Body of pancreas (tissue), 4 donors: ENCODE results near the gene IL3RA. TPM values are rescaled to one million over a fixed set of nuclear protein-coding genes. Genes with fewer than 3 reads are reported as not detected.
A peak's percentile ranks its signal among the peaks of the same experiment; 100 is the strongest.
"Not testable (repeated sequence)": the region's sequence is repeated elsewhere in the genome, so short reads cannot be mapped to it uniquely, and the experiment has no call there.

Experiments
- ATAC-seq: fragments of 150-250 bp; one replicate; pipeline ENCODE4 v1.9.1; 2016
- DNase-seq, 4 donors: peaks; one replicate each; pipeline ENCODE4 v3.0.0-alpha.2; 2019
- H3K27ac ChIP-seq, 4 donors: fragments of 200-600 bp; sonication (generic); 1 replicate in 3 of 4; 2 replicates in 1 of 4; pipeline versions ENCODE4 v1.5.1 to v1.6.1; 2016 to 2019; ENCODE audit warnings: mild to moderate bottlenecking in 1 of 4, mixed read lengths in 1 of 4, moderate library complexity in 1 of 4
- H3K27me3 ChIP-seq, 2 donors: fragments of 200-600 bp; sonication (generic); one replicate each; pipeline ENCODE4 v1.6.0; 2016; ENCODE audit warnings: mild to moderate bottlenecking in 1 of 2
- H3K36me3 ChIP-seq, 2 donors: fragments of 200-600 bp; sonication (generic); replicated peaks in 1 of 2; 2 replicates each; pipeline ENCODE4 v1.5.1; 2016; ENCODE audit warnings: low read depth in 2 of 2; ENCODE audit not compliant: insufficient read depth in 1 of 2
- H3K4me1 ChIP-seq: fragments of 200-600 bp; sonication (generic); one replicate; pipeline ENCODE4 v1.6.0; 2016
- H3K4me3 ChIP-seq, 2 donors: fragments of 200-600 bp; sonication (generic); 1 replicate in 1 of 2; 2 replicates in 1 of 2; pipeline ENCODE4 v1.5.1; 2016 to 2019
- H3K9me3 ChIP-seq, 3 donors: fragments of 200-600 bp; sonication (generic); 1 replicate in 2 of 3; 2 replicates in 1 of 3; pipeline ENCODE4 v1.5.1; 2016
- POLR2A ChIP-seq, 3 donors: fragments of 450-650 bp; IDR thresholded peaks; one replicate each; pipeline ENCODE4 v1.6.1; 2016; ENCODE audit warnings: antibody characterized with exemption in 3 of 3, mild to moderate bottlenecking in 2 of 3
- WGBS, 2 donors: methylation state at CpG; one replicate each; pipeline ENCODE4 v1.1.5; 2017; 5-methylcytosine and 5-hydroxymethylcytosine counted together
- intact Hi-C: fragments of 100-400 bp; cut with DNase I; formaldehyde crosslinking; loops from one replicate; pipeline ENCODE4 v1.15.1; 2023
- total RNA-seq, 2 donors: library from RNA; depleted of rRNA; stranded (reverse); fragments of >200 nt; gene quantifications; one replicate each; pipeline ENCODE4 v1.1.0, GENCODE V29; 2016
- TF ChIP-seq, protein P1 (sequence below), 7 experiments: fragments of 450-650 bp in 4 of 7; fragments of 200-600 bp in 3 of 7; sonication (generic) in 3 of 7; IDR thresholded peaks; one replicate each; pipeline ENCODE4 v1.5.1; 2016 to 2019; ENCODE audit warnings: antibody characterized with exemption in 7 of 7

IL3RA gene
- total RNA-seq, 2 donors from 2014 or later = 0.78 to 1.3 TPM

DNA sequence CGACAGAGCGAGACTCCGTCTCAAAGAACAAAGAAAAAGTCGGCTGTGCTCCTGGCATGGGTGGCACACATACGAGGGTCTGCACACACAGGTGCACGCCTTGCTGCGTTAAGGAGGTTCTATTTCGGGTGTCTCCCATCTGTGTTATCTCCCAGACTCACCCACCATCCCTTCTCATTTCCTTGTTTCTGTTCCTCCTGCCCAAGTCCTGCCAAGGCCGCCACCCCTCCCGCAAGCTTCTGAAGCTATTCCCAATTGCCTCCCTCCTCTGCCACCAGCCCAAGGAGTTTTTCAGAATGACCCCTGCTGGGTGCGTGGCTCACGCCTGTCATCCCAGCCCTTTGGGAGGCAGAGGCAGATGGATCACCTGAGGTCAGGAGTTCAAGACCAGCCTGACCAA is 6.0 kb upstream of the IL3RA start:
- 44 to 48% methylated on average over 9 to 12 of the region's 12 CpGs for WGBS, 2 donors

DNA sequence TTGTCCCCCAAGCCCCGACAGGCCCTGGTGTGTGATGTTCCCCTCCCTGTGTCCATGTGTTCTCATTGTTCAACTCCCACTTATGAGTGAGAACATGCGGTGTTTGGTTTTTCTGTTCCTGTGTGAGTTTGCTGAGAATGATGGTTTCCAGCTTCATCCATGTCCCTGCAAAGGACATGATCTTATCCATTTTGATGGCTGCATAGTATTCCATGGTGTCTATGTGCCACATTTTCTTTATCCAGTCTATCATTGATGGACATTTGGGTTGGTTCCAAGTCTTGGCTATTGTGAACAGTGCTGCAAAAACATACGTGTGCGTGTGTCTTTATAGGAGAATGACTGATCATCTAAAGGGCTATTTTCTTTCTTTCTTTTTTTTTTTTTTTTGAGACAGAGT is 4.2 kb upstream of the IL3RA start:
- H3K9me3 ChIP-seq, H3K27ac ChIP-seq, H3K4me3 ChIP-seq, DNase-seq, H3K4me1 ChIP-seq, H3K27me3 ChIP-seq, ATAC-seq, H3K36me3 ChIP-seq, intact Hi-C loops: not testable (repeated sequence)
- 65 to 78% methylated on average over 4 of the region's 4 CpGs for WGBS, 2 donors

More for the DNA sequence above, 6.0 kb upstream of the IL3RA start:
- no peaks in the 10 kb centered on the region for H3K4me1 ChIP-seq
- no peaks in the 10 kb centered on the region for H3K36me3 ChIP-seq
- DNase-seq (no peak), ATAC-seq (no peak)
- H3K4me3 ChIP-seq = no peak overlapping the region
- no peaks in the 10 kb centered on the region for H3K9me3 ChIP-seq
- H3K27ac ChIP-seq = no peak overlapping the region
- intact Hi-C loops = no loop called here
- H3K27me3 ChIP-seq = no peaks in the 10 kb centered on the region
- no peak for TF ChIP-seq POLR2A (IDR thresholded peaks at IDR 0.05)
- TF ChIP-seq, protein P1, sequence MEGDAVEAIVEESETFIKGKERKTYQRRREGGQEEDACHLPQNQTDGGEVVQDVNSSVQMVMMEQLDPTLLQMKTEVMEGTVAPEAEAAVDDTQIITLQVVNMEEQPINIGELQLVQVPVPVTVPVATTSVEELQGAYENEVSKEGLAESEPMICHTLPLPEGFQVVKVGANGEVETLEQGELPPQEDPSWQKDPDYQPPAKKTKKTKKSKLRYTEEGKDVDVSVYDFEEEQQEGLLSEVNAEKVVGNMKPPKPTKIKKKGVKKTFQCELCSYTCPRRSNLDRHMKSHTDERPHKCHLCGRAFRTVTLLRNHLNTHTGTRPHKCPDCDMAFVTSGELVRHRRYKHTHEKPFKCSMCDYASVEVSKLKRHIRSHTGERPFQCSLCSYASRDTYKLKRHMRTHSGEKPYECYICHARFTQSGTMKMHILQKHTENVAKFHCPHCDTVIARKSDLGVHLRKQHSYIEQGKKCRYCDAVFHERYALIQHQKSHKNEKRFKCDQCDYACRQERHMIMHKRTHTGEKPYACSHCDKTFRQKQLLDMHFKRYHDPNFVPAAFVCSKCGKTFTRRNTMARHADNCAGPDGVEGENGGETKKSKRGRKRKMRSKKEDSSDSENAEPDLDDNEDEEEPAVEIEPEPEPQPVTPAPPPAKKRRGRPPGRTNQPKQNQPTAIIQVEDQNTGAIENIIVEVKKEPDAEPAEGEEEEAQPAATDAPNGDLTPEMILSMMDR (IDR thresholded peaks at IDR 0.05) = no peak

DNA sequence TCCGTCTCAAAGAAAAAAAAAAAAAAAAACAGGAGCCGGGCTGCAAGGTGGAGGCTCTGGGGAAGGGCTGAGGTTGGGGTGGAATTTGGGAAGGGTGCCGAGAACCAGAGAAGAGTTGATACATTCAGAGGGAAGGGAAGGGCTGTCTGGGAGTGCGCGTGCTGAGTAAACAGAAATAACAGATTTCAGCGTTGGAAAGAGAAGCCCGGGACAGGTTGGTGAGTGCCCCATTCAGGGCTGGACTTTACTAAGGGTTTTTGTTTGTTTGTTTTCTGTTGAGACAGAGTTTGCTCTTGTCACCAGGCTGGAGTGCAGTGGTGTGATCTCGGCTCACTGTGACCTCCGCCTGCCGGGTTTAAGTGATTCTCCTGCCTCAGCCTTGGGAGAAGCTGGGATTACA is 1.7 kb upstream of the IL3RA start:
- Histone ChIP-seq H3K4me3 (no peak overlapping the region), H3K36me3 (no peaks in the 10 kb centered on the region), H3K27ac (no peak overlapping the region), H3K4me1 (no peaks in the 10 kb centered on the region), H3K9me3 (peaks cover 0 to 14% (median 0%) of the 10 kb centered on the region in 3 donors), H3K27me3 (no peaks in the 10 kb centered on the region)
- intact Hi-C loops = no loop called here
- no peak for DNase-seq
- no peak for ATAC-seq
- no peak for TF ChIP-seq POLR2A (IDR thresholded peaks at IDR 0.05)
- TF ChIP-seq, protein P1 (IDR thresholded peaks at IDR 0.05) = no peak
- 20 to 21% methylated on average over 10 of the region's 10 CpGs for WGBS, 2 donors

DNA sequence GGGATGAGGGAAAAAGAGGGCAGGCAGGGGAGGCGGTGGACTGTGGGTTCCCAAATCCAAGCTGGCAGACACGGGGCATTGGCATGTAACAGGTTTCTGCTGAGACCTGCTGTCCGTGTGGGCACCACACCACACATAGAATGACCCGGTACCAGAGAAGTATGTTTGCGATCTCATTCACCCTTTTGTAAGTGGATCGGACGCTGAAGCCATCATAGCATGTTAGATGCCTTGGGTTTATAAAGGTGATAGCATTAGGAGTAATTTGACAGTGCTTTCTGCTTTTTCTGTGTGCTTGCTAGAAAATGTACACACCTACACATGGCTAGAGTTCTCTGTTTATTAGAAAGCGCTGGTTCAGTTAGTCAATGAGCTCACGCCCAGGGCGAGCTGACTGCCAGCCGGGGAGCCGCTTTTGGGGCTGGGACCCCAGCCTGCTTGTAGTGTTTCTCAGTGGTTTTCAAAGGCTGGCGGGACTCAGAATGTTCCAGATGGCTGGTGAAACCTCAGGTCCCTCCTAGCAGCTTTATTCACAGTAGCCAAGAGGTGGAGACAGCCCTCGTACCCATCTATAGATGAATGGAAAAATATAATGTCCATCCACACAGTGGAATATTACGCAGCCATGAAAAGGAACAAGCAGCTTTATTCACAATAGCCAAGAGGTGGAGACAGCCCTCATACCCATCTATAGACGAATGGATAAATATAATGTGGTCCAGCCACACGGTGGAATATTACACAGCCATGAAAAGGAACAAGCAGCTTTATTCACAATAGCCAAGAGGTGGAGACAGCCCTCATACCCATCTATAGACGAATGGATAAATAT is 579 bp downstream of the IL3RA start:
- DNase-seq (no peak), ATAC-seq (no peak)
- peaks cover 0 to 14% (median 0%) of the 10 kb centered on the region in 3 donors for H3K9me3 ChIP-seq
- no peaks in the 10 kb centered on the region for H3K36me3 ChIP-seq
- H3K4me1 ChIP-seq = no peaks in the 10 kb centered on the region
- no peak overlapping the region for H3K4me3 ChIP-seq
- TF ChIP-seq POLR2A (IDR thresholded peaks at IDR 0.05) = no peak
- TF ChIP-seq, protein P1 (IDR thresholded peaks at IDR 0.05) = no peak
- H3K27me3 ChIP-seq = no peaks in the 10 kb centered on the region
- intact Hi-C loops = no loop called here
- 60 to 77% methylated on average over 11 to 18 of the region's 18 CpGs for WGBS, 2 donors
- peak overlapping the region in 1 of 4 donors; percentile 17 for H3K27ac ChIP-seq

DNA sequence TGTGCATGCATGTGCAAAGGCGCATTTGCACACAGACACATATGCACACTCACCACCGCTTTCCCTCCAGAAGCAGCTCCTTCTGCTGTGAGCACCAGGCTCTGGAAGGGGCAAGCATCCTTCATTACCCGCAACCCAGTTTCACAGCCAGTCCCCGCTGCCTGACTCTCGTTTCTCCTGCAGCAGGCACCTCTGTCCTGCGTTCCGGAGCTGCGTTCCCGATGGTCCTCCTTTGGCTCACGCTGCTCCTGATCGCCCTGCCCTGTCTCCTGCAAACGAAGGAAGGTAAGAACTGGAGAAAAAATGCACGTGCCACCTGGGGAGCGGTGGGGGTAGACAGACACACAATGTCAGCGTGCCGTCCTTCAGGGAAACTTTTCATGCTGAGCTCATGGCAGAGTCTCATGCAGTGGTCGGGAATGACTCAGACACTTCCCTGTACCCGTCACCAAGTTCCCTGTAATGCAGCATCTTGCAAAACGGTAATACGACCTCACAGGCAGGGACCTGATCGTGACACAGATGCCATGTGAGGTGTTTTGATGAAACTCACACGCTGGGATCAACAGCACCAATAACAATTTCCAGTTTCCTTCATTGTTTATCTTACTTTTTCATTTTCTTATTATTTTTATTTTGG is 5.1 kb downstream of the IL3RA start:
- H3K4me1 ChIP-seq = no peaks in the 10 kb centered on the region
- no peaks in the 10 kb centered on the region for H3K36me3 ChIP-seq
- no peak for TF ChIP-seq POLR2A (IDR thresholded peaks at IDR 0.05)
- TF ChIP-seq, protein P1 (IDR thresholded peaks at IDR 0.05) = no peak
- 65 to 79% methylated on average over 22 of the region's 22 CpGs for WGBS, 2 donors
- intact Hi-C loops = no loop called here
- ATAC-seq (no peak), DNase-seq (peak in 1 of 4 donors; percentile 34)
- no peak overlapping the region for H3K4me3 ChIP-seq
- no peak overlapping the region for H3K27ac ChIP-seq
- H3K27me3 ChIP-seq = no peaks in the 10 kb centered on the region
- H3K9me3 ChIP-seq = peaks cover 0 to 14% (median 0%) of the 10 kb centered on the region in 3 donors

DNA sequence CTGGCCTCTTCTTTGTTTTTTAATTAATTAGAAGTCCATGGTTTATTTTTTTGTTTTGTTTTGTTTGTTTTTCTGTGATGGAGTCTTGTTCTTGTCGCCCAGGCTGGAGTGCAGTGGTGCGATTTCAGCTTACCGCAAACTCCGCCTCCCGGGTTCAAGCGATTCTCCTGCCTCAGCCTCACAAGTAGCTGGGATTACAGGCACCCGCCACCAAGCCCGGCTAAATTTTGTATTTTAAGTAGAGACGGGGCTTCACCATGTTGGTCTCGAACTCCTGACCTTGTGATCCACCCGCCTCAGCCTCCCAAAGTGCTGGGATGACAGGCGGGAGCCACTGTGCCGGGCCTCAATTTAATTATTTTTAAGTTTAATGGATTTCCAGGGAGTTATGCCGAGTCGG is 13.0 kb downstream of the IL3RA start:
- intact Hi-C loops, H3K4me3 ChIP-seq, H3K27ac ChIP-seq, H3K9me3 ChIP-seq, ATAC-seq, H3K4me1 ChIP-seq, H3K27me3 ChIP-seq, H3K36me3 ChIP-seq, DNase-seq: not testable (repeated sequence)
- WGBS, 2 donors = 89 to 92% methylated on average over 15 of the region's 15 CpGs
